SK-N-SH (cell line): Measurements from ENCODE around the gene RELCH.

ENCODE experiments used
- CHD2 ChIP-seq: fragments of 150-350 bp; IDR thresholded peaks from 2 replicates; pipeline ENCODE4 v1.6.1; 2018; ENCODE audit warnings: low read length; ENCODE audit not compliant: partially characterized antibody
- POLR2AphosphoS5 ChIP-seq: IDR thresholded peaks from 2 replicates; pipeline ENCODE4 v1.6.1; 2012; ENCODE audit warnings: low read depth, low read length

- no peak for TF ChIP-seq POLR2AphosphoS5
- no peak for TF ChIP-seq CHD2
Measured at GRCh38 chr18:62211325-62211828, 24.3 kb downstream of the RELCH start.
